ENCODE results near the gene MBP. TPM values are rescaled to one million over a fixed set of nuclear protein-coding genes. Genes with fewer than 3 reads are reported as not detected.

MBP gene
- total RNA-seq, 2 donors from 2014 or later = 41.7 to 42.2 TPM

DNA sequence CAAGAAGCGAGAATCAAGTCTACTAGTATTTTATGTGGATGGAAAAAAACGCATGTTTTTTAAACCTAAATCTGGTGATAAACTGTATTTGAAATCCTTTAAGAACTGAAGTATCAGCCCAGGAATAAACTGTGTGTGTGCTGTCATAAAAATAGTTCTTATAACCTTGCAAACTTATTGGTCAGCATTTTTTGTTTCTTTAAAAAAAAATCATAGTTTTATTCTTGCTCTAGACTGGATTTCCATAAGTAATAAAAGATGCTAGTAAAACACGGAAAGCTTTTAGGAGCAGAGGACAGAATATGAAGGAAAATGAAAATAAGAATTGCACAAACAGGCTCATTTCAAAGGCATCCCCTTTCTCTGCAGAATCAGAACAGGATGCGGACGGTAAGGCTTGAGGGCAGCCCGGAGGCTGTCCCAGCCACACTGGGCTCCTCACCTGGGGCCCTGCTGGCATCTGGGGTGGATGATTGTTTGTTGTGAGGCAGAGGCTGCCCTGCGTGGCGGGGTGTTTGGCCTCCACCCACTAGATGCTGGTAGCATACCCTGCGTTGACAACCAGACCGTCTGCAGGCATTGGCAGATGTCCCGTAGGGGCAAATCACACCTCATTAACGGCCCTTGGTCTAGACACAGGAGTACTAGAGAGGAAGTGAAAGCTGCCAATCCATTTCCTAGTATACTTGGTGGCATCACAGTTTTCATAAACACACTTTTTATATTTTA, 52.5 kb downstream of the MBP start:
- DNase-seq (ENCODE audit: low spot score) (no peak), ATAC-seq (ENCODE audit: insufficient number of reproducible peaks, low FRiP score, low read depth) (no peak)
- TF ChIP-seq, protein P1, sequence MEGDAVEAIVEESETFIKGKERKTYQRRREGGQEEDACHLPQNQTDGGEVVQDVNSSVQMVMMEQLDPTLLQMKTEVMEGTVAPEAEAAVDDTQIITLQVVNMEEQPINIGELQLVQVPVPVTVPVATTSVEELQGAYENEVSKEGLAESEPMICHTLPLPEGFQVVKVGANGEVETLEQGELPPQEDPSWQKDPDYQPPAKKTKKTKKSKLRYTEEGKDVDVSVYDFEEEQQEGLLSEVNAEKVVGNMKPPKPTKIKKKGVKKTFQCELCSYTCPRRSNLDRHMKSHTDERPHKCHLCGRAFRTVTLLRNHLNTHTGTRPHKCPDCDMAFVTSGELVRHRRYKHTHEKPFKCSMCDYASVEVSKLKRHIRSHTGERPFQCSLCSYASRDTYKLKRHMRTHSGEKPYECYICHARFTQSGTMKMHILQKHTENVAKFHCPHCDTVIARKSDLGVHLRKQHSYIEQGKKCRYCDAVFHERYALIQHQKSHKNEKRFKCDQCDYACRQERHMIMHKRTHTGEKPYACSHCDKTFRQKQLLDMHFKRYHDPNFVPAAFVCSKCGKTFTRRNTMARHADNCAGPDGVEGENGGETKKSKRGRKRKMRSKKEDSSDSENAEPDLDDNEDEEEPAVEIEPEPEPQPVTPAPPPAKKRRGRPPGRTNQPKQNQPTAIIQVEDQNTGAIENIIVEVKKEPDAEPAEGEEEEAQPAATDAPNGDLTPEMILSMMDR (IDR thresholded peaks at IDR 0.05) = no peak

DNA sequence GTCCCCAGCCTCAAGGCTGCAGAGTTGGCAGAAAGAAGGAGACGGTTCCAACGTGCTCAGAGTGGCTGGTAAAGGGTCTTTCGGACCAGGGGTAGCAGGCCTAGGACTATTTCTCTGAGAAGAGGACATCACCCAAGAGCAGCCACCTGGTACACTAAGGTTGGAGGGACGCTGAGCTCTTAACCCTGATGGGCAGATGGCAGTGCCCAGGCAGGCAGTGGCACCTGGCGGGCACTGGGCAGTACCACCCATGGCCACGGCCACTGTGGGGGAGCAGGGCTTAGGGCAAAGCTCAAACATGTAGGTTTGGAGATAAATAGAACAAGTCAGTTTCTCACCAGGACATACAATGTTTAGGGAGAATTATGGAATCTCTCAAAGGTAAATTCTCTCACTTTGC, 53.5 kb downstream of the MBP start:
- DNase-seq (ENCODE audit: low spot score) (no peak), ATAC-seq (ENCODE audit: insufficient number of reproducible peaks, low FRiP score, low read depth) (no peak)
- Histone ChIP-seq H3K27me3 (replicated peaks; ENCODE audit: insufficient read depth) (no peaks in the 10 kb centered on the region), H3K4me3 (no peak overlapping the region), H3K27ac (no peak overlapping the region), H3K9me3 (no peaks in the 10 kb centered on the region), H3K4me1 (ENCODE audit: control insufficient read depth in 1 of 2, low read depth in 2 of 2) (peaks cover 4 to 12% of the 10 kb centered on the region in 2 donors), H3K36me3 (no peaks in the 10 kb centered on the region)
- TF ChIP-seq, protein P1 (IDR thresholded peaks at IDR 0.05) = no peak

More for the DNA sequence above, 52.5 kb downstream of the MBP start:
- Histone ChIP-seq H3K27ac (no peak overlapping the region), H3K9me3 (no peaks in the 10 kb centered on the region), H3K36me3 (no peaks in the 10 kb centered on the region), H3K4me3 (no peak overlapping the region), H3K27me3 (replicated peaks; ENCODE audit: insufficient read depth) (no peaks in the 10 kb centered on the region), H3K4me1 (ENCODE audit: control insufficient read depth in 1 of 2, low read depth in 2 of 2) (peaks cover 13 to 22% of the 10 kb centered on the region in 2 donors)

DNA sequence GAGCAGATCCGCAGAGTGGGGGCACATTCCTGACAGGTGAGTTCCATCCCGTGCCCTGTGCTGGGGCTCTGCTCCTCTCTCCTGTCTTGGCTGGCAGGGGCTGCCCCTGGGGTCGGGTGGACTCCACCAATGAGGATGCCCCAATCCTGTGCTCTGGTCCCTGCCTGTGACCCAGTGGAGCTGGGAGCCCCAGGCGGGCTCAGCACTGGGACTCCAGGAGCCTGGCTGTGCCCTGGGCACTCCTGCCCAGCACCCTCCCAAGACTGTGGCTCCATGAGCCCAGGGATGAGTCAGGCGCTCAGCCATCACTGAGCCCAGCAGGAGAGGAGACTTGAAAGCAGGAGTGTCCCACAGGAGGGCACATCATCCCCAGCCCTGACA, 53.9 kb downstream of the MBP start:
- ATAC-seq (ENCODE audit: insufficient number of reproducible peaks, low FRiP score, low read depth) = no peak
- TF ChIP-seq, protein P1 (IDR thresholded peaks at IDR 0.05) = no peak
- Histone ChIP-seq H3K36me3 (no peaks in the 10 kb centered on the region), H3K27me3 (replicated peaks; ENCODE audit: insufficient read depth) (no peaks in the 10 kb centered on the region), H3K4me1 (ENCODE audit: control insufficient read depth in 1 of 2, low read depth in 2 of 2) (peaks cover 4 to 8% of the 10 kb centered on the region in 2 donors), H3K4me3 (no peak overlapping the region), H3K9me3 (no peaks in the 10 kb centered on the region), H3K27ac (no peak overlapping the region)
- no peak for DNase-seq (ENCODE audit: low spot score)

DNA sequence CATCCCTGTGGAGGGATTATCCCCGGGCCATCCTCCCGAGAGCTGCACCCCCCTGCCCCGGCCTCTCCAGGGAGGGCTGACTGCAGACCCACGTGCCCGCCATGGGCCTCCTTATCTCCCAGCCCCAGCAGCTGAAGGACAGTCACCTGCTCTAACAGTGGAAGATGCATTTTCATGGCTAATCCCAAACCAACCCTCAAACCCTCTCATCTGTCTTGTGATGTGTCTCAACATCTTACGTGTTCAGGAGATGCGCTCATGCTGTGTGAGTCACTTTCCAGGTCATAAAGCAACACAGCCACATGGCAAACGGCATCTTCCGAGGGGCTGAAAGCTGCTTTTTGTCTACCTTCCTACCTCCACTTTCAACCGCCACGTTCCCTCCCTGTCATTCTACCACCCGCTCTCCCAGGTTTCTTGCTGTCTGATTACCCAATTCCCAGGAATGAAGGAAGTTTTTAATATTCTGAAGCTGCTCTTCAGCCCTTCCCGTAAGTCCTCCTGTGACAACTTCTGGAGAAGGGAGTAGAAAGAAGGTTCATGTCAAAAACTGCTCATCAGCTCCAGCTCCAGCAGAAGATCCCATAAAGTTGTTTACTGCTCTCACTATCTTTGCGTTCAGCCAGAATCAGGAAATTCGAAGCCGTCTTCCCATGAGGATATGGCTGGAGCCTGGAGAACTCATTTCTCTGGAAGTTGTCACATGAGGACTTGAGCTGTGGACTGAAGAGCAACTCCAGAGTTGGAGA, 54.5 kb downstream of the MBP start:
- DNase-seq (ENCODE audit: low spot score) = no peak
- ATAC-seq (ENCODE audit: insufficient number of reproducible peaks, low FRiP score, low read depth) = no peak
- Histone ChIP-seq H3K4me1 (ENCODE audit: control insufficient read depth in 1 of 2, low read depth in 2 of 2) (peaks cover 4 to 7% of the 10 kb centered on the region in 2 donors), H3K36me3 (no peaks in the 10 kb centered on the region), H3K9me3 (no peaks in the 10 kb centered on the region), H3K27ac (no peak overlapping the region), H3K27me3 (replicated peaks; ENCODE audit: insufficient read depth) (no peaks in the 10 kb centered on the region), H3K4me3 (no peak overlapping the region)
- TF ChIP-seq, protein P1 (IDR thresholded peaks at IDR 0.05) = no peak

DNA sequence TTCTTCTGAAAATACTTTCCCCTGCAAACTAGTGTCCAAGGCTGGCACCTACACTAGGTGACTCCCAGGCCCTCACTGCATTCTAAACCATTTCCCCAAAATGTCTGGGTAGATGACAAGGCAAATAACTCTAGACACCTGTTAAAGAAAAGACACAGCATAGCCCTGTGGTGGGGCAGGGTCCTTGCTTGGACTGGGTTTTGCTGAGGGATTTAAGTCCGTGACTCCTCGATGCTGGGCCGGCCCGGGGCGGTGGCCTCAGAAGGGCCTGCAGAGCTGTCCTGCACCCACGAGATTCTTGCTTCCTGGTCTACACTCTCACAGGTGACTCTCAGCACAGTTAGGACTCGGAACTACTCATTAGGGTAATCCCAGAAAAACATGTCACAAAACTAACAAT, 55.2 kb downstream of the MBP start:
- Histone ChIP-seq H3K4me1 (ENCODE audit: control insufficient read depth in 1 of 2, low read depth in 2 of 2) (peaks cover 3 to 4% of the 10 kb centered on the region in 2 donors), H3K9me3 (no peaks in the 10 kb centered on the region), H3K27ac (no peak overlapping the region), H3K4me3 (no peak overlapping the region), H3K36me3 (no peaks in the 10 kb centered on the region), H3K27me3 (replicated peaks; ENCODE audit: insufficient read depth) (no peaks in the 10 kb centered on the region)
- no peak for DNase-seq (ENCODE audit: low spot score)
- TF ChIP-seq, protein P1 (IDR thresholded peaks at IDR 0.05) = no peak
- no peak for ATAC-seq (ENCODE audit: insufficient number of reproducible peaks, low FRiP score, low read depth)

All from thoracic aorta (tissue), 2 donors.